ENCODE results near the gene TMEM129. TPM values are rescaled to one million over a fixed set of nuclear protein-coding genes. Genes with fewer than 3 reads are reported as not detected.

The TMEM129 gene
- total RNA-seq, 4 donors from 2014 or later: 46.6 to 94.2 (median 64.6) TPM

DNA sequence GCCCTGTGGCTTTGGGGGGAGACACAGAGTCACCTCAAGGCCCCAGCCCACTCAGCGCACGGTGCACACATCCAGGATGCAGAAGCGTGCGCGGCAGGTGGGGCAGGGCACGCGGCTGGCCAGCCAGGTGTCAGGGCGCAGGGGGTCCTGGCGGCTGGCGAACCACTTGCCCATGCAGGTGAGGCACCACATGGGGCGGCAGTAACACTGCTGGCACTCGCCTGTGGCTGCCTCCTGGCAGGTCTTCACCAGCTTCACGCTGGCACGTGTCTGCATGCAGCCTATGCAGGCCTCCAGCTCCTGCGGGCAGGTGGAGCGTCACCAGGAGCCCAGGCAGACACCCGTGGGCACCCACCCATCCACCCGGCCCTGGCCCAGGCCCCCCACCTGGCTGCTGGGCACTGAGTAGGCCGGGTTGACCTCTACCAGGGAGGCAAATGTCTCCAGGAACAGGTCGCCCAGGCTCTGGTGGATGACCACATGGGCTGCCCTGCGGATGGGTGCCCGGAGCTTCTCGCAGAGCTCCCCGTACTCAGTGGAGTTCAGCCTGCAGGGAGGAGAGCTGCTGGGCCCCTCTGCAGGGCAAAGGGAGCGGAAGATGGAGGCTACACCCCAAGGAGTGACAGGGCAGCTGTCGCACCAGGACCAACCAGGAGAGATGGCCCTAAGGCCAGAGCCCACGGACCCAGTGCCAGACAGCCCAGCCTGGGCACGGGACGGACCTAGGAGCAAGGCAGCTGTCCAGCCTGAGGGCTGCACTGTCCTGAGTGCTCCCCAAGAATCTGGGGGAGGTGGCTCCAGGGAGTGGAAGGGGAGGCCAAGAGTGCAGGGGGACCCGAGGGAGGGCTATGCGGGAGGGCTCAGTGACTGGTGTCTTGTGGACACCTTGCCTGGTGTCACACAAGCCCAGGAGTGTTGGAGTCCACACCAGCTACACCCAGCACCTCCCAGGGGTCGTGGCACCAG is 3.7 kb downstream of the TMEM129 start:
- Histone ChIP-seq H3K4me3 (no peak overlapping the region), H3K4me1 (peaks cover 0 to 89% (median 34%) of the 10 kb centered on the region in 3 donors), H3K36me3 (peaks cover 0 to 32% of the 10 kb centered on the region in 2 donors), H3K27me3 (no peaks in the 10 kb centered on the region), H3K27ac (peak overlapping the region in 1 of 4 donors; percentile 24), H3K9me3 (no peaks in the 10 kb centered on the region)
- no peak for TF ChIP-seq POLR2AphosphoS5 (IDR thresholded peaks at IDR 0.05)
- ATAC-seq: no peak
- WGBS, 2 donors (ENCODE audit: low coverage in 1 of 2): 100% methylated on average over 3 of the region's 32 CpGs; no CpG with 5 or more reads in 1 of the 2 donors

DNA sequence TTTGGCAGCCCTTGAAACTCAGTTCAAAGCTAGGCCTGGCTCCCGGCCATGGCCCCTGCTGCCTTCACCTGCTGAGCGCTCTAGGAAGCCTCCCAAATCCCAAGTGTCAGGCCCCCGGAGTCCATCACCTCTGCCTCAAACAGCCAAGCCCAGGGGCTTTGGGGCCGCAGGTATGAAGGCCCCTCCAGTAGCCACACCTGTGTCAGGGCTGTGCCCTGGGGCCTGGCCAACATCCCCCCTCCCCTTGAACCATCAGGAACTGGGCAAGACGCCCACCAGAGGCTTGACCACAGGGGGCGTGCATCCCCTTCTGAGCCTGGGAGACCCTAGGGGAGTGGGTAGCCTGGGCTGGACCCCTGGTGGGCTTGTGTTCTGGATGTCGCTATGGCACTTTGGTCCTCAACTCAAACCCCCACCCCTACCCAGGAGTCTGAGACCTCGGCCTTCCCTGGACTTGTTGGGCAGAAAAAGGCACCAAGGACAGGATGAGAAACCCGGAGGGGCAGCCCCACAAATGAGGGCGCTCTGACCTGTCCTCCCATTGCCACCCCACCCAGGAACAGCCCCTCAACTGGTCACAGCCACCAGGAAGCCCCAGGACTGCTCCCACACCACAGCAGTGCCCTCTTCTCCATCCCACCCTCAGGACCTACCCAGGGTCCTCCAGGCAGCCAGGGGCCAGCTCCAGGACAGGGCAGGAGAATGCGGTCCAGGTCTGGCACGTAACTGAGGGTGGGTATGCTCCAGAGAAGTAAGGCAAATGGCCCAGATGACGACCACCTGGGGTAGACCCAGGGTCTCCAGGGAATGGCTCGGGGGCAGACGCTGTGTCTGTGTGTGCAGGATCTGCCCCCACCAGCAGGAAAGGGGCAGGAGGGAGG is 4.8 kb downstream of the TMEM129 start:
- no peaks in the 10 kb centered on the region for H3K27me3 ChIP-seq
- H3K4me3 ChIP-seq: no peak overlapping the region
- WGBS, 2 donors (ENCODE audit: low coverage in 1 of 2): 80% methylated on average over 1 of the region's 15 CpGs; no CpG with 5 or more reads in 1 of the 2 donors
- no peak for ATAC-seq
- peaks cover 0 to 32% of the 10 kb centered on the region in 2 donors for H3K36me3 ChIP-seq
- no peaks in the 10 kb centered on the region for H3K9me3 ChIP-seq
- H3K27ac ChIP-seq: peak overlapping the region in 3 of 4 donors; percentile 7 to 44 (median 31)
- no peak for TF ChIP-seq EP300 (IDR thresholded peaks at IDR 0.05)
- H3K4me1 ChIP-seq: peaks cover 0 to 80% (median 24%) of the 10 kb centered on the region in 3 donors

GRCh38 chr4:1715002-1715758 is 5.9 kb downstream of the TMEM129 start:
- Histone ChIP-seq H3K27ac (peak overlapping the region in 3 of 4 donors; percentile 9 to 100 (median 23)), H3K9me3 (no peaks in the 10 kb centered on the region), H3K4me3 (no peak overlapping the region), H3K4me1 (peaks cover 0 to 87% (median 33%) of the 10 kb centered on the region in 3 donors), H3K27me3 (no peaks in the 10 kb centered on the region), H3K36me3 (peaks cover 0 to 32% of the 10 kb centered on the region in 2 donors)
- WGBS, 2 donors (ENCODE audit: low coverage in 1 of 2): 63 to 72% methylated on average over 6 to 7 of the region's 16 CpGs
- TF ChIP-seq POLR2A (IDR thresholded peaks at IDR 0.05) (no peak), EP300 (IDR thresholded peaks at IDR 0.05) (no peak), POLR2AphosphoS5 (IDR thresholded peaks at IDR 0.05) (no peak)
- TF ChIP-seq, protein P1, sequence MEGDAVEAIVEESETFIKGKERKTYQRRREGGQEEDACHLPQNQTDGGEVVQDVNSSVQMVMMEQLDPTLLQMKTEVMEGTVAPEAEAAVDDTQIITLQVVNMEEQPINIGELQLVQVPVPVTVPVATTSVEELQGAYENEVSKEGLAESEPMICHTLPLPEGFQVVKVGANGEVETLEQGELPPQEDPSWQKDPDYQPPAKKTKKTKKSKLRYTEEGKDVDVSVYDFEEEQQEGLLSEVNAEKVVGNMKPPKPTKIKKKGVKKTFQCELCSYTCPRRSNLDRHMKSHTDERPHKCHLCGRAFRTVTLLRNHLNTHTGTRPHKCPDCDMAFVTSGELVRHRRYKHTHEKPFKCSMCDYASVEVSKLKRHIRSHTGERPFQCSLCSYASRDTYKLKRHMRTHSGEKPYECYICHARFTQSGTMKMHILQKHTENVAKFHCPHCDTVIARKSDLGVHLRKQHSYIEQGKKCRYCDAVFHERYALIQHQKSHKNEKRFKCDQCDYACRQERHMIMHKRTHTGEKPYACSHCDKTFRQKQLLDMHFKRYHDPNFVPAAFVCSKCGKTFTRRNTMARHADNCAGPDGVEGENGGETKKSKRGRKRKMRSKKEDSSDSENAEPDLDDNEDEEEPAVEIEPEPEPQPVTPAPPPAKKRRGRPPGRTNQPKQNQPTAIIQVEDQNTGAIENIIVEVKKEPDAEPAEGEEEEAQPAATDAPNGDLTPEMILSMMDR (IDR thresholded peaks at IDR 0.05): no peak
- ATAC-seq: no peak

- H3K4me3 ChIP-seq: no peak overlapping the region
- no peak for ATAC-seq
- H3K4me1 ChIP-seq: peaks cover 0 to 86% (median 30%) of the 10 kb centered on the region in 3 donors
- peaks cover 0 to 39% of the 10 kb centered on the region in 2 donors for H3K36me3 ChIP-seq
- H3K27ac ChIP-seq: peak overlapping the region in 3 of 4 donors; percentile 9 to 100 (median 100)
- H3K27me3 ChIP-seq: no peaks in the 10 kb centered on the region
- 64 to 77% methylated on average over 3 to 7 of the region's 9 CpGs for WGBS, 2 donors (ENCODE audit: low coverage in 1 of 2)
- TF ChIP-seq POLR2AphosphoS5 (IDR thresholded peaks at IDR 0.05): no peak
- H3K9me3 ChIP-seq: no peaks in the 10 kb centered on the region
These were observed 6.7 kb downstream of the TMEM129 start for GRCh38 chr4:1714303-1715001.

GRCh38 chr4:1713003-1713851 is 7.9 kb downstream of the TMEM129 start:
- TF ChIP-seq EP300 (IDR thresholded peaks at IDR 0.05): no peak
- H3K27ac ChIP-seq: peak overlapping the region; percentile 90 to 100 (median 98)
- H3K4me1 ChIP-seq: peaks cover 0 to 82% (median 23%) of the 10 kb centered on the region in 3 donors
- no peaks in the 10 kb centered on the region for H3K9me3 ChIP-seq
- 21 to 52% methylated on average over 14 to 20 of the region's 35 CpGs for WGBS, 2 donors (ENCODE audit: low coverage in 1 of 2)
- ATAC-seq: peak; percentile 4
- peaks cover 0 to 34% of the 10 kb centered on the region in 2 donors for H3K36me3 ChIP-seq
- no peaks in the 10 kb centered on the region for H3K27me3 ChIP-seq
- H3K4me3 ChIP-seq: peak overlapping the region; percentile 45 to 96
